Liver (tissue), 3 donors: ENCODE results near the gene MYBPH.

Experiments used
- ATF3 ChIP-seq: IDR thresholded peaks from 2 replicates; pipeline ENCODE4 v1.6.1; 2016; ENCODE audit warnings: antibody characterized with exemption
- CTCF ChIP-seq: fragments of 150-350 bp; IDR thresholded peaks from 2 replicates; pipeline ENCODE4 v1.5.1; 2017; ENCODE audit warnings: improper control_type of control experiment, low read depth, low read length; ENCODE audit not compliant: missing input control
- EGR1 ChIP-seq, 2 donors: IDR thresholded peaks; 2 replicates each; pipeline ENCODE4 v1.6.1; 2016 to 2018; ENCODE audit warnings: antibody characterized with exemption in 2 of 2, low read depth in 2 of 2
- FOXA1 ChIP-seq: IDR thresholded peaks from 2 replicates; pipeline ENCODE4 v1.6.1; 2016; ENCODE audit warnings: antibody characterized with exemption
- GABPA ChIP-seq, 2 donors: IDR thresholded peaks in 1 of 2; conservative IDR thresholded peaks in 1 of 2; 2 replicates each; pipeline ENCODE4 v1.6.1; 2016; ENCODE audit warnings: antibody characterized with exemption in 2 of 2, mild to moderate bottlenecking in 1 of 2, moderate library complexity in 1 of 2
- HNF4G ChIP-seq: IDR thresholded peaks from 2 replicates; pipeline ENCODE4 v1.6.1; 2016; ENCODE audit warnings: antibody characterized with exemption
- JUND ChIP-seq, 2 donors: IDR thresholded peaks; 2 replicates each; pipeline ENCODE4 v1.6.1; 2016; ENCODE audit warnings: antibody characterized with exemption in 2 of 2
- NR2F2 ChIP-seq: IDR thresholded peaks from 2 replicates; pipeline ENCODE4 v1.6.1; 2016; ENCODE audit warnings: antibody characterized with exemption
- RAD21 ChIP-seq, 2 donors: IDR thresholded peaks; 2 replicates each; pipeline ENCODE4 v1.6.1; 2016; ENCODE audit warnings: antibody characterized with exemption in 2 of 2, mild to moderate bottlenecking in 2 of 2
- REST ChIP-seq: IDR thresholded peaks from 2 replicates; pipeline ENCODE4 v1.6.1; 2016; ENCODE audit warnings: antibody characterized with exemption, mild to moderate bottlenecking
- SP1 ChIP-seq: IDR thresholded peaks from 2 replicates; pipeline ENCODE4 v1.6.1; 2018; ENCODE audit warnings: antibody characterized with exemption, mild to moderate bottlenecking
- TAF1 ChIP-seq: conservative IDR thresholded peaks from 2 replicates; pipeline ENCODE4 v1.6.1; 2016; ENCODE audit warnings: antibody characterized with exemption, mild to moderate bottlenecking
- YY1 ChIP-seq: IDR thresholded peaks from 2 replicates; pipeline ENCODE4 v1.6.1; 2016; ENCODE audit warnings: antibody characterized with exemption, mild to moderate bottlenecking
- donor health status: healthy.
- donor health status: healthy.

- TF ChIP-seq CTCF: no peak
- no peak for TF ChIP-seq NR2F2
- TF ChIP-seq RAD21 (IDR thresholded peaks at IDR 0.05): no peak
- TF ChIP-seq TAF1: no peak
- no peak for TF ChIP-seq YY1
- no peak for TF ChIP-seq SP1
- TF ChIP-seq FOXA1: no peak
- no peak for TF ChIP-seq ATF3
- no peak for TF ChIP-seq HNF4G
- TF ChIP-seq JUND (IDR thresholded peaks at IDR 0.05): no peak
- no peak for TF ChIP-seq REST
- no peak for TF ChIP-seq GABPA (IDR thresholded peaks at IDR 0.05 in 1 of 2, conservative IDR thresholded peaks at IDR 0.05 in 1 of 2)
- no peak for TF ChIP-seq EGR1 (IDR thresholded peaks at IDR 0.05; ENCODE audit: low read depth in 2 of 2)
These were observed 47.6 kb upstream of the MYBPH start for GRCh38 chr1:203223012-203223775.
